Activated T-cell treated with anti-CD3 and anti-CD28 coated beads for 48 hours (primary cell): ENCODE data around the gene C14orf119.

Experiments used
- DNase-seq: peaks from one replicate; pipeline ENCODE4 v3.0.0-alpha.2; 2020; ENCODE audit warnings: low read depth

Gene C14orf119

DNA sequence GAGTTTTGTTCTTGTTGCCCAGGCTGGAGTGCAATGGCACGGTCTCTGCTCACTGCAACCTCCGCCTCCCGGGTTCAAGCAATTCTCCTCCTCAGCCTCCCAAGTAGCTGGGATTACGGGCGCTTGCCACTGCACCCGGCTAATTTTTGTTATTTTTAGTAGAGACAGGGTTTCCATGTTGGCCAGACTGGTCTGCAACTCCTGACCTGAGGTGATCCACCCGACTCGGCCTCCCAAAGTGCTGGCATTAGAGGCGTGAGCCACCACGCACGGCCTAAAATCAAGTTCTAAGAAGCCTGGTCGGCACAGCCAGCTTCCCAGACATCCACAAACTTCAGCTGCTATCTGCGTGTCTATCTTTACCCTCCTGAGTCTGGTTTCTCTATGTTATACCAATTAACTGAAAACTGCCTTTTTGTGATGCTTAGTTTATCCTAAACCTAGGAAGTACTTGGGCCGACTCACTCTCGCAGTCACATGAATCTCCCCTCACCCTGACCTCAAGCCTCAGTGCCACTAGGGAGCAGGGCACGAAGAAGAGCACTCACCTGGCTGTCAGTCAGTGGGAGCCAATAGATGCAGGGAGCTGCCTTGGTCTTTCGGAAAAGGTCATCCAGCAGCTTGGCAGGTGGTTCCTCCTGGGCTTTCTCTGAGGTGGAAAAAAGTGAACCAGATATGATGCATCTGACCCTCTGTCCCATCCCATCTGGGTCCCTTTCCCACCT lies 34.6 kb upstream of the C14orf119 start:
- DNase-seq = no peak

DNA sequence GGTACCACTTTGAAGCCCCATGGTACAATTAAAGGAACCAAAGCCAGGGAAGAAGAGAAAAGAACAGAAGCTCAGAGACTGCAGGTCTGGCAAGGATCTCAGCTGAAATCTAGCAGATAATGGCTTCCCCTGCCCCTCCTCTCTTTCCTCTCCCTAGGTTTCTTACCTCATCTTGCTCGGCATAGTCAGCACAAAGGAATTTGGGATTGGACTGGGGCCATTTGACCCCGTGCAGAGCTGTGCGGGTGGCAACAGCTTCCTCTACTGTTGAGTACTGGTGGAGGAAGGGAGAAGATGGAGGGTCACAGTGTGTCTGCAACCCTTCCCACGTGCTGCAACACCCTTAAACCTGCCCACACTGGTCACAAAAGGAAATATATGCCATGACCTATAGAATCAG lies 33.3 kb upstream of the C14orf119 start:
- DNase-seq = no peak

DNA sequence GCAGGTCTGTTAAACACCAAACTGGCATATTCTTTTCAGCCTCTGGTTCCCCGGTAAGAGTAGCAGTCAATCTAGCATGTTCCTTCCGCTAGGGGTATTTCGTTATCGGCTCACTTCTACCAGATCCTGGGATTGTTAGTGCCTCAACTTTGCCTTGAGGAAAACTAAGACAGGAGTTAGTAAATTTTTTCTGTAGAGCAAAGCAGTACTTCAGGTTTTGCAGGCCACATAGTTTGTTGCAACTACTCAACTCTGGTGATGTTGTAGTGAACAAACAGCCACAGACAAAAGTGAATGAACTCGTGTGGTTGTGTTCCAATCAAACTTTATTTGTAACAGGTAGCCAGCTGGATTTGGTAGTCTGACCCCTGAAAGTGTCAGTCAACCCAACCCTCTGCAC lies 31.7 kb upstream of the C14orf119 start:
- DNase-seq = no peak

DNA sequence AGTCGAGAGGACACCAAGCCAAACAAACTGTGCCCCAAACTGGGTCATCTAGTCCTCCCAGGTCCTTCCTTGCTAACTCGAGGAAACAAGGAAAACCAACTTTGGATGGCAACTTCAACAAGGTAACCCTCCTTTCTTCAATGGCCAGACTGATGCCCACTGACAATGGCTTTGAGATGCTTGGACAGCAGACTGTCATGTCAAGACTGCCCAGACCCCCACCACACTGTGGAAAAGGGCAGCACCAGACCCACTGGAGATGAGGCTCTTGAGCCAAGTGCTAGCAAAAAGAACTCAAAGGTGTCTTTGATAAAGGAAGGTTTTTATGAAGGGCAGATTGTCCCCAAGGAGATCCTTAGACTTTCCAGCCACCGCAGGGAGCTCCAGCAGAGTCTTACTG lies 28.9 kb upstream of the C14orf119 start:
- DNase-seq = no peak

DNA sequence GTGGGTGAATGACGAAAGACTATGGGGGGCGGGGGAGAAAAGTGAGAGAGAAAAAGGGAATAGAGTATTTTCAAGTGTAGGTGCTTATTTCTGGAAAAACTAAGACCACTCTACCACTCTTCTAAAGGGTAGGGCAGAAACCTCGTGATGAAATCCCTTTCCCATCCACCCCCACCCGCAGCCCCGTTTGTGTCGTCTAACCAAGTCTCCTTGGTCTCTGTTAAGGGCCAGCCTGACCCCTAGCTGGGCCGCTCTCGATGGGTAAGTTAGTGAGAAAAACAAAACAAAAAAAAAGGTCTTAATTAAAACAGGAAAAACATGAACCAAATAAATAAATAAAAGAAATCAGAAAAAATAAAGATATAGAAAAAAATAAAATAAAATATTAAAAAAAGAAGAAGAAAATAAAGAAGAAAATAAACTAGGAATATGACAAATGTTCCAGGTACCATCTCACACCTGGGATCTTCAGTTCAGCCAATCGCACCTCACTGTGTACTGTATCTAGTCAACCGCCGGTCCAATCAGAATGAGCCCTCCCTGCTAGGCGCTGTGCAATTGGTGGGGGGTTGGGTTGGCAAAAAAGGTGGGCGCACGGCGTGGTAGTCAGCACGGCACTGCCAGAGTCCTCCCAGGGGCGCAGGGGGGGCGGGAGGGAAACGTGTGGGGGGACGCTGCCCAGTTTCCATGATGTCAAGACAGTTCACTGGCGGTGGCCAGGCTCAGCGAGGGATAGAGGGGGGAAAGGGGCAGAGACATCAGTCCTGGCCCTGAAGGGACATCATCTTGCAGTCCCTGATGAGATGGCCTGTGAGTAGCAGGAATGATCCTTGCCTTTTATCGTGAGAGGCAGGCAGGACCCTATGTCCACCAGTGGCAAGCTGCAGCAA lies 28.2 kb upstream of the C14orf119 start:
- no peak for DNase-seq

DNA sequence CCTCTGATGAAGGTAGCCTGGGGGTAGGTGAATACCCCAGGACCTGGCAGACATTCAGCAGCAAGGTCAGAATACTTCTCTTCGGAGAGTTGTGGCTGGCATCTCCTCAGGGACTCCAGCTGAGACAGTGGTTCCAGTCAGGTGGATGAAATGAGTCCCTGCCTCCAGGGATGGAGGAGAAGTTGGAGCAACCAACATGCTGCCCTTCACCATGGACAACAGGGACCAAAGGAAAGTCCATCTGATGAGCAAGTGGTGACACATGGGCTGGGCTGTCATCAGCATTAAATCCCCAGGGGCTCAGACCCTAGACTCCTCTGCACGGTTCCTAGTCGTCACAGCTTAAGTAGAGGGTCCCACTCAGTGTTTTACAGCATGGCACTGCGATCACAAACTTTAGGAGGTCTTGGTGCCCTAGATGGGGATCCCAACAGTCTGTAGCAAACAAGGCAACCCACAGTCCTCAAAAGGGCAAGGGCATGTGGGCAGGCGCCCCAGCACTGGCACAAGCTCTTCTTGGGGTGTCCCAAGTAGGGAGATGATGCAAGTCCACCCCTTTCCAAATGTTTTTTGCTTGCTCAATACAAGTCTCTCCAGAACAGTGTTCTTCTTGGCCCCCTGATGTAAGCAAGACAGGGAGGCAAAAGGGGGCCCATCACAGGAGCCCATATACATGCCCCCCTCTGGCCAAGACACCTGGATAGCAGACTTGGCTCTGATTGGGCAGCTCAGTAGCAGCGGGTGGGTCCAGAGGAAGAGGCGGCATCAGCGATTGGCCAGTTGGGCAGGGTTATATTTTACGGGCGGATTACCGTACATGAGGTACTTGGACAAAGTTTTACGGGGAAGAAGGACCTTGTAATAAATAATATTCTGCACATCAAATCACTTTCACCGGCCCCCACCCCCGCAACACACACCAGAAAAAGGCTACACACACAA lies 27.2 kb upstream of the C14orf119 start:
- DNase-seq = no peak

DNA sequence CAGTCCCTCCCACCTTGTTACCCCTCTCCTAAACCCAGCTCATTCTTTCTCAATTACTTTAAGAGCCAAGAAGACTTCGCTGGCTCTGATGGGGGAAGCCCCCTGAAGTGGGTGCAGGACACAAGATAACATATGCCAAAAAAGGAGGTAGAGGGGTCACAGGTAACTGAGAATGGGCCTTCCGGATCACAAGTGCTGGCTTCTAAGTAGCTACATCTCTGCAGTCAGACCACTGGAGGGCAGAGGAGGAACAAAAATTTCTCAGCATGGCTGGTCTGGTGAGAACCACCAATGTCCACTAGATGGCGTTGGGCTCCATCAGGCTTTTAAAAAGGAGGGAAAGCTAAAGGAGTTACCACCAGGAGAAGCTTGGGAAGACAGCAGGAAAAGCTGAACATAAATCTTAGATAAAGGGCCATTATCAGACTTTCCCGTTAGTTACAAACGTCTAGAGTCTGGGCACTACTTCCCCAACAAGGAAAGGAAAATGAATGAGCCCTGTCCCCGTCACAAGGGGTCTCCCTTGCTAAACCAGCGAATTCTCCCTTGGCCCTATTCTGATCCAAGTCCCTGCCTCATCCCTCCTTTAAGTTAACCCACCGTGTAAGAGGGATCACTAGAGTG lies 26.4 kb upstream of the C14orf119 start:
- peak; percentile 45 for DNase-seq

DNA sequence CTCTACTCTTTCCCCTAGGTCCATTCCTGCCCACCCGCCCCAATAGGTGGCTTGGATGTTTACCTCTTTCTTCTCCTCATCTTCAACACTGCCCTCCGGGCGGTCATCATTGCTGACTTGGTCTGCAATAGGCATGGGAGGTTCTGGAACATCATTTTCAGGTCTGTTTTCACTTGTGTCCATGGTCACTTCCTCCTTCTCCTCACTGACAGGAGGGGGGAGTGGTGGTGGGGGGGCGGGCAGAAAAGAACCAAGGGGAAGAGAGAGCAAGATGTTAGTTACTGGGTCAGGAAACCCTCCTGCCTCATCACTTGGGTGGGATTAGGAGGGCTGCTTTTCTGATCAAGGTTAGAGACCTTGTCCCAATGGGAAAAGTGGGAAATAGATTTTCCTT lies 25.9 kb upstream of the C14orf119 start:
- no peak for DNase-seq

DNA sequence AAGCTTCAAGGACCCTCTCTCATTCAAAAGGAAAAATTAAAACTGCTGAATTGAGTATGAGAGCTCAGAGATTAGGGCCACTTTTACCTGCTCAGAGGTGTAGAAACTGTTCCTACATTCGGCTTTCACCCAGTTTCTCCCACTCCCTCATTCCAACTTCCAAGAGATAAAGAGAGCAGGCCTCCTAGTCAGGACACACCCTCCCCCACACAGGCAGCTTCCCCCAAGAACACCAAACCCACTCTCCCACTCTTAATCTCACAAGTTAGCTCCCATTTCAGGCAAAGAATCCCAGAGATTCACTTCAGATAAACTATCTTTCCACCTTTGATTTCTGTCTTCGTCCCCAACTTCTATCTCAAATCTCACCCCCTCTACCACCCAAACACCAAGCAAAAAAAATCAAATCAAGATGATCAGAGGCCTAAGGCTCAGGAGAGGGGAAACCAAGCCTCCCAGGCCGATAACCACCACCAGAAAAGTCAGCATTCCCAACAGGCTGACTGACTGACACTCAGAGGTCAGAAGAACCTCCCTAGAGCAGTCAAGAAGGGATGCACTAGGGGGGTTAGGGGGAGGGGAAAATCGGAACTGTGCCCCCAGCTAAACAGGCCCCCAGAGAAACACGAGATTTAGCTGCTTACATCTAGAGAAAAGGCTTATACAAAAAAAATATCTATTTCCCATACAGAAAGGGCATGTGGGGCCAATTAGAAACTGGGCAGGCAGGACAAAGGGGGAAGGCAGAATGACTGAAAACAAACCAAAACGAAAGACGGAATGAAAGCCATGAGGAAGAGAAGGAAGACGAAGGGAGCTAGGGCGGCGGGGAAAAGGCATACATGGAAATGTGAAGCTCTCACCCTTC lies 24.8 kb upstream of the C14orf119 start:
- DNase-seq = no peak

DNA sequence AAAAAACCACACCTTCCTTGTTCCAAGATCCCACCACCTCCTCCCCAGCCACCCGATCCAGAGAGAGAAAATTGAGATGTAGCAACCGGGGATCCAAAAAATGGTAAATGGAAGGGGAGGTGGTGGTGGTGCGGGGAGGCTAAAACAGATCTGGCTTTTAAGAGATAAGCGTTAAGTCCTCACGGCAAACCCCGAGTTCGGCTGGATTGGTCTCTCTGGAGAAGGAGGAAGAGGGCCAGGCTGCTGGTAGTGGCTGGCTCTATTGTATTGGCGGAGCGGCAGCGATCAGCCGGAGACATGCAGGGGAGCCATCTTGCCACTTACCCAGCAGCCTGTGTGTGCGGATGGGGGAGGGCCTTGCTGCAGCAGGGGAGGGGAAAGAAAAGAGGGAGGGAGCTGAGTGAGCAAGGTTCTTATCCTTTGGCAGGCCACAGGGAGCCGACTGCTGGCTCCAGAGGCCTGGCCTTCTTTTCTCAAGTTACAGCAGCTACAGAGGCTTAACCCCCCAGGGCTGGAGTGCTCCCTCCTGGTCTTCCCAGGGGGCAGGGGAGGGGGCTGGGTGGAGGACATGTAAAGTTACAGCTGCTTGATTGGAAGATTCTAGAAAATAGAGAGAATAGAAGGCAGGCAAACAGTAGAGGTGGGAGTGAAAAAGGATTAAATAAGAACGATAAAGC lies 23.9 kb upstream of the C14orf119 start:
- DNase-seq = peak; percentile 68

DNA sequence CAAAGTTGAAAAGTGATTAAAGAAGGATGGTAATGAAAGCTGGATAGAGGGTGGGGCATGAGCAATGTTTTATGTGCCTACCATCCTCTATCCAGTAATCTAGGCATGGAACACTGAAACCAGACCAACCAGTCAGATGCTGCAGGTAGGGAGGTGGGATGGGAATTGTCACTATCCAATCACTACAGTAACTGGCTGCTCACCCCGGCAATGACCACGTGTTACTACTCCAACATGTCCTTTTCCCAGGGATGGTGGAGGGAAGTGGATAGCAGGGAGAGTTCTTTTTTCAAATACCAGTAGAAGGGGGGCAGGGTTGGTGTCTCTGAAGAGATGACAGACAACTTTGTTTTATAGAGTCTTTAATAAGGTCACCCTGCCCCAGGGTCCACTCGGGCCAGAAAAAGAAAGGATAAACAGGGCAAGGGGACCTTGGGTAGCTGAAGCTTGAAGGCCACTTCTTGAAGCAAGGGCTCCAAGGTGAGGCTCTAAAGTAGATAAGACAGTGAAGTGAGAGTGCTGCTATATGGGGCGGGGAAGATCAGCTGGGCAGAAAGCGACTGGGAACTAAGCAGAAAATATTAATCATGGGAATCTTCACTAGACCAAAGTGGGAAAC lies 23.3 kb upstream of the C14orf119 start:
- DNase-seq = no peak

DNA sequence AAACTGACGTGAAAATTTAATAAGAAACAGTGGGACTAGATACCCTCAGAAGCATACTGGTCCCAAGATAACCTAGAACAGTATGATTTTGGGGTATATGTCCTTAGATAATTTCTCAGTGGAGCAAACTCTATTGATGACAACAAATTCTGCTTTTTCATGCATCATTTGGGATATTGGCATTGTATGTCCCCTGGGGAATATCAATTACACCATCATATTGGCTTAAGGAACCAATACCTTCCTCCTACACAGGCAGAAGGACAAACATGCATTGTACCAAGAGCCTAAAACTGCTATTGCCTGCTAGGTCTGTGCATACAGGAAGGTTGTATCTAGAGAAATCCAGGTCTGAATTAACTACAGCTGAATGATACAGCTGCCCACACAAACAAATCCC lies 20.4 kb upstream of the C14orf119 start:
- no peak for DNase-seq

DNA sequence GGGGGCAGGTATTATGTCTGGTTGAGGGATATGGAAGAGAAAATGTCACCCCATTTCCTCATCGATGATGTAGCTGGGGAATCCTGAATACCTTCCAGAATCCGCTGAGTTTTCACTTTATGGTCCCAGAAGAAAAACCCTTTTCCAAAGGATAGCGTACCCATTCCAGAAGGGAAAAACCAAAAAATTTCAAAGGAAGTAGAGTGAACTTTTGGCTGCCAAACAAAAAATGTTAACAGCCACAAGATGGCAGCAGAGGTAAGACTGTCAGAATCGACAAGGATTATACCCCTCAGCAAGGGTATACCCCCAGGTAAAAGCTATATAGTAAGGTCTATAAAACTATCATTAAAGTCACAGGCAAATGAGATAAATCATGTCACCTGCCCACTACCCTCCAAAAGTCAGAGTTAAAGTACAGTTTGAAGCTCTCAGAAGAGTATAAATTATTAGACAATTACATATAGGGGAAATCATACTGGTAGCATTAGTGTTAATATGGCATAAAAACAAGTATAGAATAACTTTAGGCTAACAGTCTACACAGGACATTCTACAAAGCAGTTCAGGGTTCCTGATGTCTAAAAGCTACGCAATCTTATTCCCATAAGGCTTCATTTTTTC lies 18.4 kb upstream of the C14orf119 start:
- no peak for DNase-seq

DNA sequence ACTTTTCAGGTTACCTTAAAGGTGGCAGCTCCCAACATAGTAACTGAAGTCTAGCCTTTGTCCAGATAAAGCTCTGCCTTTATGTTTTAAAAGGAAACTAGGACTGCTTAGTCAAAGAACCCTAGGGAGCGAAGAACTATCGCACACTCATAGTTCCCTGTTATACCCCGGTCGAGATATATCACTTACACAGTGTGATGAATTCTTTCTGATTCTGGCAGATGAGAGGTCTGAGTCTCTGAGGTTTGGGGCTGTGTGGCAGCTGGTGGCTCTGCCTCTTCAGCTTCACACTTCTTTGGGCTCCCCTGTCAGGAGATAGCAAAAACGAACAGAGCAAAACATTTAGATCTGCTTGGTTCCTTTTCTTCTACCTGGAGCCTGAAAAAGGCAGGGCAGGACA lies 17.3 kb upstream of the C14orf119 start:
- DNase-seq = no peak

DNA sequence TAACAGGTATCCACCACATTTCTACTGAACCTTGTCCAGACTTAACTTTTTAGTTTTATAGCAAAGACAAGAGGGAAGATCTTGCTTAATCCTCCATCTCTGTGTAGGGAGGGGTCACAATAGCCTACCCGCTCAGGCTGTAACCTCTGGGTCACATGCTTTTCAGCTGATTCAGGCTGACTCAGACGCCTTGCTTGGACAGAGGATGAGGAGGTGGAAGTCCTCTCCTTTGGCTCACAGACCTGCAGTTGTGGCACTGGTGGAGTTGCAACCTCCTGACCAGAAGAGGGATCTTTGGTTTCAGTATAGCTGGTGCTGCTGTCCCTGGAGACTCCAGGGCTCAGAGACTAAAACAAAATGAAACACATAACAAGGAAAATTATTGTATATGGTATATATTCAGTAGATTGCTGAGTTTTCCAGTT lies 16.6 kb upstream of the C14orf119 start:
- no peak for DNase-seq

DNA sequence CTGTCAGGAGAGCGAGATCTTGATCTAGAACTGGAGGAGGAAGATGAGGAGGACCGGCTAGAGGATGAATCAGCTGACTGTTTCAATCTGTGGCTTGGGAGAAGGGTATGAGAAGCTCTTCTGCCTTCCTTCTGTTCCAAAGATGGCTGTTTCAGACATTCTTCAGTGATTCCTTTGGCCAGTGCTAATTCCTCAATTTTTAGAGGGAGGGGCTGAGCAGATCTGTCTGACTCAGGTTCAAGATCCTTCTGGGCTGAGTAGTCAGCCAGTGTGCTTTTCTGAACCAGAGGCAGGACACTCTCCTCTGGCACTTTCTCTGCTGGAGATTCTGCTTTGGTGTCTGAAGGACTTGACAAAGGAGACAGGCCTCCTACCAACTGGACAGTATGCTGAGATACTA lies 15.6 kb upstream of the C14orf119 start:
- no peak for DNase-seq

DNA sequence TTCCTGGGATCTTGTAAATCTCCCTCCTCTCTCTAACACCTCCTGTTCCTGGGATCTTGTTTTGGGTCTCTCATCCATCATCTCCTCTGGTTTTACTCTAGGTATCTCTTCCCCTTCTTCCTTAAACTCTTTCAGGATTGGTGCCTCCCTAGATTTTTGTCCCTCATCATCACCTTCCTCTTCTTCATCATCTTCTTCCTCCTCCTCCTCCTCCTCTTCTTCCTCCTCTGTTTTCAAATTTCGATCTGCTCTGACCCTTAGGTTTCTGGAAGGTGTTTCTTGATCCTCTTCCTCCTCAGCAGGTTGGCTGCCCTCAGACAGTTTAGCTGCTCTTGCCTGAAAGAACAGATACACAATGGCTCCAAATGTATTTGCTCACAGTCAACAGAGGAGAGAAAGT lies 14.8 kb upstream of the C14orf119 start:
- no peak for DNase-seq

DNA sequence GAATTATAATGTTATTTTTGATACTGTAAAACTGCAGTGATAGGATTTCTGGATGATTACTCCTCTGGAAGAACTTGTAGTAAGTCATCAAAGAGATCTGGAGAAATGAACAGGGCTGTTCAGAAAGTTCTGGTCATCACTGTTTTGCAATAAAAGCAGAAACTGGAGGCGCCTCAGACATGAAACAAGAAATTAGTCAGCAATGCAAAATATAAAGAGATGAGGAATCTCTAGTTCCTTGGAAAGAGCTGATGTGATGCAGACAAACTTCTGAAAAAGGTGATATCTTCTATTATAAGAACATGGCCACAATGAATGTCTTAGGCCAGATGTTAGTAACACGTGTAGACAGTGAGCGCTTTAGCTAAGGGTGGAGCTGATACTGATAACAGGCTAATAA lies 9.8 kb upstream of the C14orf119 start:
- DNase-seq = no peak

DNA sequence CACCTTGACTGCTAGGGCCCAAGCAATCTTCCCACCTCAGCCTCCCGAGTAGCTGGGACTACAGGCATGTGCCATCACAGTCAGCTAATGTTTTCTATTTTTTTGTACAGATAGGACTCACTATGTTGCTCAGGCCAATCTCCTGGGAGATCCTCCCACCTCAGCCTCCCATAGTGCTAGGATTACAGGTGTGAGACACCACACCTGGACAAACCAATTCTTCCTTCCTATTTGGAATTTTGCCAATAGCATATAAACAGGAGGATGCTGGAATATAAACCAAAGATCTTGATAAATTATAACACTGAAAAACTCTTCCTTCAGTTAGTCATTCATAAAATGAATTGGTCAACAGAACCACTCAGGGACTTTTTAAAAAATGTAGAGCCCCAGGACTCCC lies 8.7 kb upstream of the C14orf119 start:
- DNase-seq = no peak
